CMK (cell line): ENCODE data around the gene HLX.

Experiments used
- DNase-seq: peaks from one replicate; pipeline ENCODE4 v3.0.0-alpha.2; 2010; ENCODE audit warnings: low read depth

Gene HLX

GRCh38 chr1:220896092-220896491, 16.8 kb downstream of the HLX start:
- DNase-seq: no peak

DNA sequence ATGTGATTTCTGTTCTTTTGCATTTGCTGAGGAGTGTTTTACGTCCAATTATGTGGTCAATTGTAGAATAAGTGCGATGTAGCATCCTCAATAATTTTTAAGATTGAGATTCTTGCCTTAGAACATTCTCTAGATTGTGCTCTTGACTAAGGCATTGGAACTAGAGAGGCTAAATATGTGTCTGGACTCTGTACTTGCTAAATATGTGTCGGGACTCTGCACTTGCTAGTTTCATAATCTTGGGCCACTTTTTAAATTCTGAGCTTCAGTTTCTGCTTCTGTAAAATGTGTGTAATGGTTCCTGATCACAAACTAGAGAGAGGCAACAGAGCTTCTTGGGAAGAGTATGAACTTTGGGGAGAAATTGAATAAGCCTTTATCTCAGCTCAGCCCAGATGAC, 21.6 kb downstream of the HLX start:
- no peak for DNase-seq

DNA sequence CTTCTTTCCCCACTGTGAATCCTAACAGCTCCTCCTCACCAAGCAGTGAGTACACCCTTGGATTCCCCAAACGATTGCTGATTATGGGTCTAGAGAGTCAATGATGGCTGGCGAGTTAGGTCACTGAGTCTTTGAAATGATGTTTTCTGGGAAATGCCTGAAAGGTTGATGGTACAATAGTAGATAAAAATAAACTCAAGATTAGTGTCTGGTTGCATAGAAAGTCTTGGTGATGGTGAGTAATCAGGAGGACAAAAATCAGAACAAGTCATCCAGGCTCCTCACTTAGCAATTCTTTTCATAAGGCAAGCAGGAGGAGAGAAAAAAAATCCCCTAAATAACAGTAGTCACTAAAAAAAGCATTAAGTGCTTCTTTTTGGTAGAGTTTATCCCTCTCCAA, 22.6 kb downstream of the HLX start:
- no peak for DNase-seq

DNA sequence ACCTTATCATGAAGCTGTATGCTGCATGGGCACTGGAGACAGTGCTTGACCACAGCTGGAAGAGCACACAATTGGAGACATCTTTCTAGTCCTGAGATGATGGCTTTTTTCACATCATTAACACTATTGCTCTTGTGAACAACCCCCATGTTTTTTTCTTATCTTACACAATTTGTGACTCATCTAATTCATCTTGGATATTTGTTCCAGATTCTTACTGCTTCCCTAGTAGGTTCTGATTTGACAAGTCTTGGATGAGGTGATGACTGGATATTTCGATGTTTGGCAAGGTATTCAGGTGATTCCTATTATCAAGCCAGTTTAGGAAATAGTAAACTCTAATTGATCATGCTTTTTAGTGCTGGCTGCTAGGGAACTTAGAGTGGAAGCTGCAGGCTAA, 23.7 kb downstream of the HLX start:
- DNase-seq: no peak

DNA sequence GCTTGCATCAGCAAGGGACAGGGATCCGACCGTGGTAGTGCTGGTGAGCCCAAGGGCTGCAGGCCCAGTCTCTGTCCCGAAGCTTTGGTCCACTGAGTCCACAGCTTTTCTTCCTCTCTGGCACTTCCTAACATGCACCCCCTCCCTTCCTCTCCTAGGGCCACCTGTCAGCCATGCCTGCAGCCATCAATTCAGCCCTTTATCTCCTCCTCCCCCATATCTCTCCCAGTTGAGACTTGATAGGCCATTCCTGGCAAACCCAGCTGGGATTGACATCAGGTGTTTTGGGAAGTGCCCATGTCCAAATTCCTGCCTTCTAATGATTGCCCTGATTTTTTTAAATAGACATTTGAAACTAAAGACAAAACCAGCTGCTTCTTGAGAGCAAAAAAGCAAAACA, 25.6 kb downstream of the HLX start:
- DNase-seq: no peak

DNA sequence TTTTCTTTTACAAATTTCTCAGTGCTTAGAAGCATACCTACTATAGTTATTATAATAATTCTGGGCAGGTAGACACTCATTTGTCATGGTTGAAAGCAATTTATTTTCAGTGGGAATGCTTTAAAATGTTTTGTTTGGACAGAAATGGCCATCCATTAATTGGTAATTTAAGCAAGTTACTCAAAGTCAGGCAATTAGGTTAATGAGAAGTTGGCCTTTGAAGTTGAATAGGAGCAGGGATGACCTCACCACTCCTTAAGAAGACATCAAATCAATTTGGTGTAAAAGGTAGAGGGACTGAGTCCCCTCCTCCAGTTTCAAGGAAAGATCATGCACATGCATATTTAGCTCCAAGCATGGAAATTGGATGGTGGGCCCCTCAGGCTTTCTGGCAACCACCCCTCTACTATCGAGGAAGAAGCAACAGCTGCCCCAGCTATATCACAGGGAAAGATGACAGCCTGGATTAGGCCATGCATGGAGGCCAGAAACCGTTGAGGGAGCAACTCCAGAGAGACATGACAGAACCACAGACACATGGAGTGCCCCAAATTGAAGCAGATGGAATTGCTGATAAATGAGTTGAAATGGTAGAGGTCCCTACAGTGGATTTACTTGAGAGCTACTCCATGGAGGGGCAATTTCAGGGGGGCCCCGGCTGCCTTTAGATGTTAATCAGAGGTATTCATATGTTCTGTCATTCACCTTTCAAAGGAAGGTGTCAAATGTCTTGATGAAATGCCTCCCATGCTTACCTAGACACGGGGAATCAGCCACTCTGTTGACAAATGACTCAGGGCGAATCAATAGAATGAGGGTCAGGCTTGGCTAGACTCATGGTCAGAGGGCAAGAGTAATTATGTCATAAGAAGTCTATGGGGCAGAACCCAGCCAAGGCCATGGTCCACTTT, 26.7 kb downstream of the HLX start:
- DNase-seq: no peak

DNA sequence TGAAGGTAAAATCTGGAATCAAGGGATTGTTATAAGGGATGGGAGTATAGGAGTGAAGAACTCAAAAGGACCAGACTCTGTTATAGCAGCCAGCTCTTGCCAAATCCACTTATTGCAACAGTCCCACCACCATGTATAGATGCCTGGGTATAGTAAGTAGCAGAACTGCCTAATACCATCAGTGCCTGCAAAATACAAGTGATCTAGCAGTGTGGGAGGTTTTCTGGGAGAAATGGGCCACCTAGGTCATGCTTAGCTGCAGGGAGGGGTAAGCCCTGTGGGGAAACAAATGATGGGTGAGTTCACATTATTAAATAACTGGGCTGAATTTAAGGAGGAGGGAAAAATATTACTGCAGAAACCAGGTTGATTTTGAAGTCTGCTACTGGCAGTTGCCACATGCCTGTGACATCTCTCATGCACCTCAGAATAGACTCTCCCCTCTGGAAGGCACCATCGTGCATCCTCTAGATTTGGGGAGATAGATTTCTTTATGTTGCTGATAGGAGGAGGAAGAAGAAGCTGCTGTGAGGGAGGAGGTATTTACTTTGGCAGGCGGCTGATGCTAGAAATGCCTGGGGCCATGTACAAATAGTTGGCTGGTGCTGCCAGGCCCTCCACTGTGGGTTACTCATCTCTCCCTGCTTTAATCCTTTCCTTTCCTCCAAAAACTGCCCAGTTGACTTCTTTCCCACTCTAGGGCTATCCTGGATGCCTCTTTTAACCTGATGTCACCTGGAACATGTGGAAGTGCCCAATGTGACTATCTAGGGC, 27.5 kb downstream of the HLX start:
- DNase-seq: no peak

- no peak for DNase-seq
Observed at GRCh38 chr1:220908757-220909156, 29.5 kb downstream of the HLX start.

GRCh38 chr1:220910021-220910420, 30.8 kb downstream of the HLX start:
- no peak for DNase-seq

DNA sequence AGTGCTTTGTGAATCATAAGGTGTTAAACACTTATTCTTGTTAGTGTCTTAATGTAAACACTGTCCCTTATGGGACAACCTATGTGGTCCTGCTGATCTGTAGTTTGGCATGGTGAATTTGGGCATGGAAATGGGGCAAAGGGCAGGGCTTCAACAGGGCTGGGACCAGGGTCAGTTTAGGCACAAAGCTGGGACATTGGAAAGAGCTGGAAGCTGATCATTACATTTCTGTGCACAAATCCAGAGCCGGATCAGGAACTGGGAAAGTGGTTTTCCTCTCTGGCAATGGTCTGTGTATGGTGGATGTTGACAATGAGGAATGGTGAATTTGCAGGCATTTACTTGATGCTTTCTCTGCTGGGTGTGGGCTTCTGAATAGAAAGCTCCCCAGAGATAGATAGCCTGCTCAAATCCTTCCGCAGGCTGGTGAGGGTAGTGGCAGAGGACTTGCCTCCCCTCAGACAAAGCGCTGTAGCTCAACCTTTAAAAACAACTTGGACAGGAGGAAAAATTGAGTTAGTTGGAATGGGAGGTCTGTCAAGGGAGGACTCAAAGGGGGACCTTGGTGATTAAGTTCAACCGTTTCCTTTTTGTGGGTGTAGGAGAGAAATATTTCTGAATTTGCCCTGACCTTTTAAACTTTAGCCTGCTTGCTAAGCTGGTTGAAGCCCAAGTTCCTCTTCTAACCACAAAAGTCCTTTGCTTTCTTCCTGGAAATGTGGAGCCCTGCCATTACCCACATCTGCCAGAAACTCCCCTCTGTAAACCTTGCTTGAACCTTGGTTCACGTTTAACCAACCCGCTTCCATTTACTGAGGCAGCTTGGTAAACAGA, 35.3 kb downstream of the HLX start:
- DNase-seq: peak; percentile 5

DNA sequence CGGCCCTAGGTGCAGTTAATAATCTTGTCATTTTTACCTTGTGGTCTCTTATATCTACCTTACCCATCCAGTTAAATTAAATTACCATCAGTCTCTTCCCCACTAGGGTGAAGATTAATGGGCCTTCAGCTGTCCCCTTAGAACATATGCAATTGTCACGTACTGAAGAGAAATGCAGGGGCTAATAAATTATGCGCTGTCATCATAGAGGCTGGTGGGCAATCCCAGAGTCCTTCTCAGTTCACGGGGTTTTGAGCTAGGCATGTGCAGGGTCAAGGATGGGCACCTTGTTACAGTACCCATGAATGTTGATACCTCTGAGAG, 35.8 kb downstream of the HLX start:
- no peak for DNase-seq

GRCh38 chr1:220915954-220916353, 36.7 kb downstream of the HLX start:
- DNase-seq: no peak

- no peak for DNase-seq
Observed at GRCh38 chr1:220917101-220917500, 37.9 kb downstream of the HLX start.

DNA sequence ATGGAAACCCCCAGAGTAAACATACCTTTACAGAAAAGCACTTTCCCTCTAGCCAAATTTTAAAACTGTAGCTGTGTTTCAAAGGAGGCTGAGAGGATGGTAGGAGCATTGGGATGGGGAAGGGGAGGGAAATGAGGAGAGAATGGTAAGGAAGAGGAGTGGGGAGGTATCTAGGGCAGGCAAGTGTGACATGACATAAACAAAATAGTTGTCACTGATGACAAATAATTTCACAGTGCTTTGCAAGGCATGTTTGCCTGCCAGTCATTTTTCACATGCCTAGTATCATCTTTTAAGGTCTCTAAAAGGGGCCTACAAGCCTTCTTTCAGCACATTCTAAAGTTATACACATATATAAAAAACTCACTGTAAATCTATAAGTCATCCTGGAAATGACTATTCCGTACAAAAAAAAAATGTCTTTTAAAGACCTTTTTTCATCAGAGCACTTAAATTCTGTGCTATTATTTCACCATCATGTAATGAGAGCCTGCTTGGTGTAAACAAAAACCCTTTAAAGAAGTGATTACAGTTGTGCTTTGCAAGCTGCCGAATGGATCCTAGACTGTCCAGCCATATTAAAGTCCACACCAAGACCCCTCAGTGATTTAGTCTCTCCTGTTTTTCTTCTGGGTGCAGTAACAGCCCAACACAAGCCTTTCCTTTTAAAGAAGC, 38.4 kb downstream of the HLX start:
- DNase-seq: no peak

DNA sequence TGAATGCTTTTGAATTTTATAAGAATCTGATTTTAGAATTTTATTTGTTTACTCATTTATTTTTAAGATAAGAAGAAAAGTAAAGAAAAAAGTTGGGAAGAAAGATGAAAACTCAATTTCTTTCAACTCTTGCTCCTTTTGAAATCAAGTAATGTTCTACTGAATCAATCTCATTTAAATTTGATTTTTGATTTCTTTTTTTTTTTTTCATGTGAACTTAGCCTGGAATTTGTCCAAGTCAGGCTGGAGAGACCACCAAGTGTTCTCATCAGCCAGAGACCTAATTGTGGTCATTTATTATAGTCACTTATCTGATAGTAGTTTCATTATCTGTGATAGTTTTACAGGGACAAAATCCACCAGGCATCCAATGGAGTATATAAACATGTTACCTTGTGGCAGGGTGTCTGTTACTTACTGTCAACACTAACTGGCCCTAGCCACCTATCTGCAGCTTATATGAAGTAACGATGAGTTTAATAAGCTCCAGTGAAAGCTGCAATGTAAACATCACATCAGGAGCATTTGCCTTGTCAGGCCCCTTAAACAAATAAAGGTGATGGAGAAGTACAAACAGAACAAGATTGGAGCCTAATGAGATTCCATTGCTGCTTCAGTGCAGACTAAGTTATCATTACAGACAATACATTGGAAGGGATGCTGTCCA, 39.2 kb downstream of the HLX start:
- DNase-seq: no peak

GRCh38 chr1:220920967-220921366, 41.7 kb downstream of the HLX start:
- DNase-seq: no peak

GRCh38 chr1:220921498-220921897, 42.3 kb downstream of the HLX start:
- DNase-seq: no peak

GRCh38 chr1:220921971-220922635, 42.9 kb downstream of the HLX start:
- DNase-seq: no peak

GRCh38 chr1:220922951-220923350, 43.7 kb downstream of the HLX start:
- no peak for DNase-seq

DNA sequence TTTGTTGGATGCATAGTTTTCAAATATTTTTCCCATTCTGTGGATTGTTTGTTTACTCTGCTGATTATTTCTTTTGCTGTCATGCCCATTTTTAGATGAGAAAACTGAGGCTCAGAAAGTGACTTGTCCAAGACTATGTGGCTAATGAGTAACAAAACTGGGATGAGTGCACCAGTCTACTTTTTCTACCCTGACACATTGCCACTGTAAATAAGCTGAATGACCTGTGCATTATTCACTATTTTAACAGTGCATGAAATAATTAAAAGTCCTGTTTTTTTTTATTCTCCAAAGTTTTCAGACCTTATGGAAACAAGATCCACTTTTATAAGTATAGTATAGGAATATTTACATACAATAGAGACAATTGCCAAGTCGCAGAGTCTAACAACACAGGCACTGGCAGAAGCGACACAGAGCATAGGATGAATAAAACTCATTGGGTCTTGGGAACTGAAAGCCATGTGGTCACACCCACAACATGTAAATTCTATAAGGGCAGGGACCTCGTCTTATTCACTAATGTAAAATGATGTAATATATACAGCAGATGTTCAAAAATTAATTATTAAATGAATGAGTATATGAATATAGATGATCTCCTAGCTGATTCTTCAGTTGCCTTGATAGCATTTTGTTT, 45.2 kb downstream of the HLX start:
- DNase-seq: no peak
